ENCODE measurements around the gene TMED9. TPM values are rescaled to one million over a fixed set of nuclear protein-coding genes. Genes with fewer than 3 reads are reported as not detected.

TMED9 gene
- total and polyA plus RNA-seq, 9 of the 15 experiments (the other 6 are each of a cell fraction or from before 2014, with no cell fraction given), result 43.7 to 301 (median 90.0) TPM

DNA sequence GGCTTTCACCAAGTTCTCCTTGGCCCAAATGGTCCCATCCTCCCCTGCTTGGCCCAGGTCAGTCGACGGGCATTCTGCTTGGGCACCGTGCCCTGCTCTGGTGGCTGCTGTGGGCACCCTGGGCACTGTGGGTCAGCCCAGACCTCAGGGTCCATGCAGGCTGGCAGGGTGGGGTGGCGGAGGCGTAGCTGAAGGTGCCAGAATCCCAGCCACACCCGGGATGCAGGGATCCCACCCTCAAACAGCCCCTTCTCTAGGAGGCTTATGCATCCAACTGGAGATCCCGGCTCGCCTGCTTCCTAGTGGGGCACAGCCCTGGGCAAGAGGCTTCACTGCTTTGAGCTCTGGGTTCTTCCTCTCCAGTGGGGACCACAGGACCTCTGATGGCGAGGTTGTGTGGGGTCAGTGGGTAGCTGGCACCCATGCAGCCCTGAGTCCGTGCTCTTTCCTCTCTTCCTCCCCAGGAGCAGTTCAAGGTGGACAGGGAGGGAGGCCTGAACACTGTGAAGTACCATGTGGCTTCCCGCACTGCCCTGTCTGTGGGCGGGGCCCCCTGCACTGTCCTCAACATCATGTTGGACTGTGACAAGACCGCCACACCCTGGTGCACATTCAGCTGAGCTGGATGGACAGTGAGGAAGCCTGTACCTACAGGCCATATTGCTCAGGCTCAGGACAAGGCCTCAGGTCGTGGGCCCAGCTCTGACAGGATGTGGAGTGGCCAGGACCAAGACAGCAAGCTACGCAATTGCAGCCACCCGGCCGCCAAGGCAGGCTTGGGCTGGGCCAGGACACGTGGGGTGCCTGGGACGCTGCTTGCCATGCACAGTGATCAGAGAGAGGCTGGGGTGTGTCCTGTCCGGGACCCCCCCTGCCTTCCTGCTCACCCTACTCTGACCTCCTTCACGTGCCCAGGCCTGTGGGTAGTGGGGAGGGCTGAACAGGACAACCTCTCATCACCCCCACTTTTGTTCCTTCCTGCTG lies 17.4 kb downstream of the TMED9 start:
- in situ Hi-C loops (cut with MboI), result loop anchor here (25.0 kb wide), 1 partner anchor 453 kb away; no protein-coding TSS in a partner anchor
- BruUV-seq (replicated peaks), result no TSS peak

More for the DNA sequence above, 17.4 kb downstream of the TMED9 start:
- Histone ChIP-seq H3K9me1 (ENCODE audit: control insufficient read depth, insufficient read depth, low read length) (no peaks in the 10 kb centered on the region), H3K9me3 (replicated peaks; ENCODE audit: control insufficient read depth, insufficient read depth, low read depth, low read length) (no peaks in the 10 kb centered on the region), H3K27ac (ENCODE audit: extremely low read depth, low read depth, low read length) (no peak overlapping the region), H3K4me3 (no peak overlapping the region), H3K4me2 (ENCODE audit: insufficient read depth, low read length) (no peak overlapping the region), H3K27me3 (ENCODE audit: control insufficient read depth in 2 of 2, insufficient read depth in 2 of 2, low read length in 2 of 2) (no peaks in the 10 kb centered on the region), H3K79me2 (ENCODE audit: control insufficient read depth, insufficient read depth, low read length) (no peaks in the 10 kb centered on the region), H3K4me1 (replicated peaks in 1 of 2; ENCODE audit: control insufficient read depth in 2 of 2, insufficient read depth in 2 of 2, low read length in 2 of 2) (peaks cover 0 to 33% of the 10 kb centered on the region in 2 experiments; a peak in 2 of 5 replicates), H2AFZ (ENCODE audit: low read depth, low read length) (no peak overlapping the region), H4K20me1 (replicated peaks; ENCODE audit: control insufficient read depth, insufficient read depth, low read length) (peaks cover 15% of the 10 kb centered on the region; the same call in 1 of the 2 replicates), H3K9ac (ENCODE audit: insufficient read depth in 1 of 2, low read depth in 2 of 2, low read length in 2 of 2) (peak overlapping the region in 1 of 2 experiments; percentile 45; a peak in 1 of 4 replicates), H3K36me3 (ENCODE audit: control insufficient read depth, insufficient read depth, low read length) (peaks cover 9% of the 10 kb centered on the region; the same call in 1 of the 3 replicates)
- WGBS (ENCODE audit: insufficient coverage, low coverage, missing lambda C conversion rate), result 73% methylated on average over 18 of the region's 21 CpGs
- intact Hi-C loops (cut with micrococcal nuclease), result no loop called here
- FAIRE-seq, result no peak
- ATAC-seq, result no peak
- TF ChIP-seq PML (IDR thresholded peaks at IDR 0.05; ENCODE audit: low read length), result no peak
- peak; percentile 21; the same call in 1 of the 2 replicates for TF ChIP-seq POLR2G (IDR thresholded peaks at IDR 0.05; ENCODE audit: low read depth, low read length)
- ChIA-PET POLR2A (interaction anchor here (0.6 to 2.2 kb wide), 4 partner anchors 9 to 625 kb away, joined by 3 to 10 read pairs (median 3); partner anchors contain the start of gene B4GALT7), CTCF (ENCODE audit: low intra/inter-chr PET ratio) (no interaction called here)
- DNase-seq (ENCODE audit: extremely low read depth in 1 of 4, low spot score in 3 of 4), result no peak

All from K562 (cell line).